ENCODE data around the gene ADGRV1. TPM values are rescaled to one million over a fixed set of nuclear protein-coding genes. Genes with fewer than 3 reads are reported as not detected.

ADGRV1 gene
- total RNA-seq, 1 experiment from 2014 or later = 64.8 TPM

GRCh38 chr5:90585337-90585986, 26.9 kb downstream of the ADGRV1 start:
- H3K9me3 Mint-ChIP-seq = peaks cover 0 to 7% of the 10 kb centered on the region in 2 experiments; a peak in 4 of 5 replicates
- H2BK15ac ChIP-seq (ENCODE audit: low read depth, low read length) = no peak overlapping the region

More at GRCh38 chr5:90585337-90585986, 26.9 kb downstream of the ADGRV1 start:
- Histone ChIP-seq H3K4me1 (ENCODE audit: insufficient read depth, low read length) (peaks cover 3% of the 10 kb centered on the region; the same call in 1 of the 2 replicates), H2BK5ac (ENCODE audit: insufficient read length, low read length) (no peak overlapping the region), H3K9me3 (ENCODE audit: control insufficient read depth, low read depth, low read length) (no peaks in the 10 kb centered on the region), H4K5ac (ENCODE audit: insufficient read length, low read depth, low read length) (no peak overlapping the region), H2BK120ac (ENCODE audit: low read depth, low read length, poor library complexity, severe bottlenecking) (no peak overlapping the region), H3K27ac (ENCODE audit: insufficient read length, low read depth, low read length) (no peak overlapping the region), H3K18ac (ENCODE audit: insufficient read length, low read depth, low read length) (no peak overlapping the region), H3K27me3 (ENCODE audit: insufficient read depth, low read length) (no peaks in the 10 kb centered on the region), H3K23ac (ENCODE audit: insufficient read length, low read depth, low read length) (no peak overlapping the region), H3K14ac (ENCODE audit: insufficient read depth, low read length) (no peak overlapping the region), H3K23me2 (ENCODE audit: insufficient read length, low read depth, low read length, poor library complexity, severe bottlenecking) (no peaks in the 10 kb centered on the region), H2BK12ac (ENCODE audit: insufficient read length, low read depth, low read length) (no peak overlapping the region), H3K9ac (ENCODE audit: extremely low read depth, insufficient read length, low read length) (no peak overlapping the region), H3T11ph (ENCODE audit: low read length) (no peak overlapping the region), H4K8ac (replicated peaks; ENCODE audit: insufficient read length, low read depth, low read length) (no peak overlapping the region), H2AK5ac (ENCODE audit: insufficient read length, low read length) (no peak overlapping the region), H3K79me1 (ENCODE audit: insufficient read depth, low read depth, low read length, poor library complexity, severe bottlenecking) (no peaks in the 10 kb centered on the region), H3K4ac (ENCODE audit: low read depth, low read length) (no peak overlapping the region), H4K20me1 (ENCODE audit: control insufficient read depth, insufficient read depth, insufficient read length) (no peaks in the 10 kb centered on the region), H3K56ac (ENCODE audit: insufficient read length, low read depth, low read length) (no peak overlapping the region), H3K4me2 (ENCODE audit: insufficient read depth, insufficient read length, low read length) (no peak overlapping the region), H3K79me2 (ENCODE audit: insufficient read depth, low read length) (peaks cover 16% of the 10 kb centered on the region), H4K91ac (ENCODE audit: insufficient read length, low read depth, low read length) (no peak overlapping the region), H2AFZ (ENCODE audit: low read length) (no peak overlapping the region), H2BK20ac (ENCODE audit: low read depth, low read length, poor library complexity, severe bottlenecking) (no peak overlapping the region)
- WGBS (ENCODE audit: extremely low coverage, insufficient read length, low lambda C conversion rate) = no CpG with 5 or more reads among the region's 7 CpGs
- Mint-ChIP-seq H3K4me1 (peaks cover 20 to 38% of the 10 kb centered on the region in 2 experiments), H3K27me3 (ENCODE audit: low read depth) (no peaks in the 10 kb centered on the region), H3K27ac (peak overlapping the region; percentile 48 to 94 (median 86); a peak in 6 of 7 replicates), H3K4me3 (no peak overlapping the region), H3K36me3 (ENCODE audit: insufficient read depth in 1 of 3, low read depth in 3 of 3) (peaks cover 2 to 9% (median 6%) of the 10 kb centered on the region in 3 experiments; a peak in 5 of 7 replicates)
- no peak for TF ChIP-seq CTCF (conservative IDR thresholded peaks at IDR 0.05)
- DNase-seq = peak; percentile 41

All from H9 (cell line).